HCT116 (cell line): ENCODE measurements around the gene SCAI. TPM values are rescaled to one million over a fixed set of nuclear protein-coding genes. Genes with fewer than 3 reads are reported as not detected.
"Not testable (repeated sequence)": the region's sequence is repeated elsewhere in the genome, so short reads cannot be mapped to it uniquely, and the experiment has no call there.

Source experiments
- ATAC-seq: fragments of 200-7000 bp; cut with Tn5 transposase; 2 replicates; pipeline ENCODE4 v1.9.1; 2020; ENCODE audit warnings: mild to moderate bottlenecking, moderate library complexity
- BruUV-seq: library from RNA; stranded (reverse); fragments of 400-500 nt; replicated peaks from 2 replicates; lab custom pipeline; 2021; lab: Mats Ljungman, UMichigan
- CTCF ChIA-PET: fragments of 300-600 bp; sonication (Branson Sonifier 250); formaldehyde crosslinking; loops from one replicate; lab custom pipeline; 2021; ENCODE audit warnings: antibody characterized with exemption; lab: Charles Lee
- POLR2A ChIA-PET: fragments of 300-600, 350-600 bp; sonication (Branson Sonifier 250); formaldehyde crosslinking; loops from one replicate; lab custom pipeline; 2021; ENCODE audit warnings: antibody characterized with exemption; lab: Charles Lee
- RAD21 ChIA-PET, 2 experiments: fragments of 300-600 bp; sonication (Branson Sonifier 250); formaldehyde crosslinking; loops; one replicate each; lab custom pipeline; 2023; ENCODE audit warnings: low total read pairs in 2 of 2; ENCODE audit not compliant: uncharacterized antibody in 2 of 2, unreplicated experiment in 2 of 2, low non-redundant PET in 1 of 2; lab: Charles Lee
- DNase-seq: peaks from one replicate; pipeline ENCODE4 v3.0.0-alpha.2; 2010; ENCODE audit warnings: low read depth, low spot score
- H2AFZ ChIP-seq: fragments of 200-600 bp; shearing (Covaris generic), sonication (generic); 2 replicates; pipeline ENCODE4 v1.6.1; 2017; ENCODE audit warnings: low read depth, mixed run types, mixed read lengths, antibody characterized with exemption, low read length; ENCODE audit not compliant: poor library complexity, severe bottlenecking
- H3K27ac ChIP-seq: 2 replicates; pipeline ENCODE4 v1.5.1; 2012; ENCODE audit warnings: low read depth, low read length
- H3K27me3 ChIP-seq: fragments of 200-600 bp; sonication (generic); 2 replicates; pipeline ENCODE4 v1.6.1; 2016; ENCODE audit warnings: mixed run types, low read length, mixed read lengths; ENCODE audit not compliant: insufficient read depth
- H3K36me3 ChIP-seq, 2 experiments: fragments of 200-500 bp in 1 of 2; fragments of 200-600 bp in 1 of 2; sonication (Bioruptor generic) in 1 of 2; sonication (generic) in 1 of 2; 2 replicates each; pipeline versions ENCODE4 v1.5.1 to v1.6.1; 2014 to 2016; ENCODE audit warnings: low read length in 2 of 2, inconsistent platforms in 1 of 2, mixed read lengths in 1 of 2, mixed run types in 1 of 2; ENCODE audit not compliant: insufficient read depth in 2 of 2, control insufficient read depth in 1 of 2
- H3K4me1 ChIP-seq, 2 experiments: fragments of 200-600 bp in 1 of 2; sonication (generic) in 1 of 2; 2 replicates each; pipeline versions ENCODE4 v1.5.1 to v1.6.1; 2012 to 2017; ENCODE audit warnings: low read length in 2 of 2, inconsistent platforms in 1 of 2, mild to moderate bottlenecking in 1 of 2, mixed read lengths in 1 of 2, mixed run types in 1 of 2, moderate library complexity in 1 of 2; ENCODE audit not compliant: insufficient read depth in 2 of 2, control insufficient read depth in 1 of 2
- H3K4me2 ChIP-seq: fragments of 200-600 bp; sonication (generic); 2 replicates; pipeline ENCODE4 v1.6.1; 2017; ENCODE audit warnings: mixed run types, low read length, mixed read lengths
- H3K4me3 ChIP-seq, 2 experiments: fragments of 200-600 bp in 1 of 2; sonication (generic) in 1 of 2; replicated peaks in 1 of 2; 2 replicates each; pipeline ENCODE4 v1.5.1; 2011 to 2016; ENCODE audit warnings: low read length in 2 of 2, control low read depth in 1 of 2, low read depth in 1 of 2, mild to moderate bottlenecking in 1 of 2, mixed read lengths in 1 of 2, mixed run types in 1 of 2
- H3K79me2 ChIP-seq: fragments of 200-600 bp; sonication (generic); 2 replicates; pipeline ENCODE4 v1.6.1; 2017; ENCODE audit warnings: mild to moderate bottlenecking, mixed run types, low read length, moderate library complexity, mixed read lengths; ENCODE audit not compliant: insufficient read depth
- H3K9ac ChIP-seq: fragments of 200-600 bp; sonication (generic); 2 replicates; pipeline ENCODE4 v1.6.1; 2016; ENCODE audit warnings: low read length, mixed read lengths
- H3K9me2 ChIP-seq: fragments of 200-600 bp; sonication (generic), shearing (Covaris generic); 2 replicates; pipeline ENCODE4 v1.6.1; 2017; ENCODE audit warnings: mixed run types, mild to moderate bottlenecking, moderate library complexity; ENCODE audit not compliant: insufficient read depth
- H3K9me3 ChIP-seq, 2 experiments: fragments of 200-500 bp in 1 of 2; fragments of 200-600 bp in 1 of 2; sonication (Bioruptor generic) in 1 of 2; sonication (generic) in 1 of 2; 2 replicates each; pipeline ENCODE4 v1.6.1; 2014 to 2017; ENCODE audit warnings: low read length in 2 of 2, mixed read lengths in 2 of 2, inconsistent platforms in 1 of 2, low read depth in 1 of 2, mild to moderate bottlenecking in 1 of 2, mixed run types in 1 of 2, moderate library complexity in 1 of 2; ENCODE audit not compliant: control insufficient read depth in 1 of 2, insufficient read depth in 1 of 2
- H4K20me1 ChIP-seq: fragments of 200-600 bp; sonication (generic), shearing (Covaris generic); 2 replicates; pipeline ENCODE4 v1.6.1; 2017; ENCODE audit warnings: mixed run types, mild to moderate bottlenecking, moderate library complexity; ENCODE audit not compliant: insufficient read depth
- EZH2 ChIP-seq: fragments of 200-600 bp; sonication (generic); IDR thresholded peaks from 2 replicates; pipeline ENCODE4 v1.6.1; 2017; ENCODE audit warnings: antibody characterized with exemption, mixed run types
- POLR2AphosphoS5 ChIP-seq: IDR thresholded peaks from 2 replicates; pipeline ENCODE4 v1.6.1; 2011; ENCODE audit warnings: mild to moderate bottlenecking, low read depth, low read length, moderate library complexity
- SRF ChIP-seq: IDR thresholded peaks from 2 replicates; pipeline ENCODE4 v1.6.1; 2012; ENCODE audit warnings: low read depth
- TCF7L2 ChIP-seq: IDR thresholded peaks from 2 replicates; pipeline ENCODE4 v1.7.0; 2011; ENCODE audit warnings: borderline replicate concordance, inconsistent platforms; ENCODE audit not compliant: insufficient read depth, insufficient read length; ENCODE audit errors: extremely low read depth
- intact Hi-C: fragments of 100-400 bp; cut with micrococcal nuclease; formaldehyde crosslinking; loops from 2 replicates; pipeline ENCODE4 v1.10.0; 2022
- total RNA-seq: library from RNA; stranded (reverse); gene quantifications from one replicate; pipeline ENCODE4 v1.2.1, GENCODE V29; 2021; ENCODE audit not compliant: unreplicated experiment
- TF ChIP-seq, protein P1 (sequence below): IDR thresholded peaks from 2 replicates; pipeline ENCODE4 v1.6.1; 2011; ENCODE audit warnings: mild to moderate bottlenecking, low read length, moderate library complexity; ENCODE audit not compliant: insufficient replicate concordance; ENCODE audit errors: extremely low read depth

SCAI gene
- total RNA-seq, 1 experiment from 2014 or later, result 14.0 TPM

DNA sequence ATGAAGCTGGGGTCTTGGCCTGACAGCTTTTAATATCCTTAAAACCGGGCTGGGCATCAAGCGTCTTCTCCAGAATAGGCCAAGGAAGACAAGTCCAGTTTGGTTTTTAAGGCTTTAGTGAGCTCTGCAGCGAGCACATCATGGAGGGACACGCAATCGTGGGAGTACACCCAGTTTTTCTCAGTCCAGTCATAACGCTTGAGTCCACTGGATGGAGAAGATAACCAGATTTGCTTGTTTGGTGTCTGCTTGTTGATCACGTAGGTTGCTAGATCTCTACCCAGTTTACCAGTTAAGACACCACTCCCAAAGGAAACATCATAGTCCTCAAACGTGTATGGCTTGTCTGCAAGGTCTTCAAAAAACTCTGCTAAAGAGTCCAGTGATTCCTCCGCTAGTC lies 175.1 kb downstream of the SCAI start (continued):
- TF ChIP-seq, protein P1, sequence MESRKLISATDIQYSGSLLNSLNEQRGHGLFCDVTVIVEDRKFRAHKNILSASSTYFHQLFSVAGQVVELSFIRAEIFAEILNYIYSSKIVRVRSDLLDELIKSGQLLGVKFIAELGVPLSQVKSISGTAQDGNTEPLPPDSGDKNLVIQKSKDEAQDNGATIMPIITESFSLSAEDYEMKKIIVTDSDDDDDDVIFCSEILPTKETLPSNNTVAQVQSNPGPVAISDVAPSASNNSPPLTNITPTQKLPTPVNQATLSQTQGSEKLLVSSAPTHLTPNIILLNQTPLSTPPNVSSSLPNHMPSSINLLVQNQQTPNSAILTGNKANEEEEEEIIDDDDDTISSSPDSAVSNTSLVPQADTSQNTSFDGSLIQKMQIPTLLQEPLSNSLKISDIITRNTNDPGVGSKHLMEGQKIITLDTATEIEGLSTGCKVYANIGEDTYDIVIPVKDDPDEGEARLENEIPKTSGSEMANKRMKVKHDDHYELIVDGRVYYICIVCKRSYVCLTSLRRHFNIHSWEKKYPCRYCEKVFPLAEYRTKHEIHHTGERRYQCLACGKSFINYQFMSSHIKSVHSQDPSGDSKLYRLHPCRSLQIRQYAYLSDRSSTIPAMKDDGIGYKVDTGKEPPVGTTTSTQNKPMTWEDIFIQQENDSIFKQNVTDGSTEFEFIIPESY, result no peak
- TF ChIP-seq POLR2AphosphoS5 (no peak), EZH2 (no peak), TCF7L2 (no peak)

DNA sequence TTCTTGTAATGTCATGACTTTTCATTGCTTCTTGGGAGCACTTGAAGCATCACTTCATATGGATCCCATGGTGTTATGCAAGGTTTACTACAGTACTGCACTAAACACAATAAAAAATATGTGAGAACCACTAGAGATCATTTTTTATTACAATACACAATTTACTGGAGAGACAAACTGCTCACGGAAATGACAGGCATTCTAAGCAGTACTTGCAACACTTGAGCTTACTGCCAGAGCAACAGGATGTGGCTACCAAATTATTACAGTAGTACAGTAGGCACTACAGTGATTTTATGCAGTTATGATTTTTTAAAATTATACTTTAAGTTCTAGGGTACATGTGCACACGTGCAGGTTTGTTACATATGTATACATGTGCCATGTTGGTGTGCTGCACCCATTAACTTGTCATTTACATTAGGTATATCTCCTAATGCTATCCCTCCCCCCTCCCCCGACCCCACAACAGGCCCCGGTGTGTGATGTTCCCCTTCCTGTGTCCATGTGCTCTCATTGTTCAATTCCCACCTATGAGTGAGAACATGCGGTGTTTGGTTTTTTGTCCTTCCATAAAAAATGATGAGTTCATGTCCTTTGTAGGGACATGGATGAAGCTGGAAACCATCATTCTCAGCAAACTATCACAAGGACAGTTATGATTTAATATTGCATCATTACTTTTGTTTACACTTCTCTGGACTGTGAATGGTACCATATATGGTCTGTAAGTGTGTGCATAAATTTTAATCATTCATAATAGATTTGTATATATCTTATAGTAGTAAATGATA lies 177.4 kb downstream of the SCAI start:
- H3K79me2 ChIP-seq, H3K4me3 ChIP-seq, POLR2A ChIA-PET, H3K4me1 ChIP-seq, BruUV-seq, H3K4me2 ChIP-seq, H3K9me3 ChIP-seq, RAD21 ChIA-PET, H3K9me2 ChIP-seq, H2AFZ ChIP-seq, CTCF ChIA-PET, H3K27ac ChIP-seq, H3K9ac ChIP-seq, ATAC-seq, H3K27me3 ChIP-seq, intact Hi-C loops, H3K36me3 ChIP-seq, H4K20me1 ChIP-seq, DNase-seq: not testable (repeated sequence)
- TF ChIP-seq SRF, result peak; percentile 44; the same call in 1 of the 2 replicates
